MM.1S (cell line): ENCODE data around the gene CHST15.

Experiments
- DNase-seq: peaks from one replicate; pipeline ENCODE4 v3.0.0-alpha.2; 2015
- H2AFZ ChIP-seq: fragments of 300-600 bp; sonication (generic); 2 replicates; pipeline ENCODE4 v1.6.0; 2016; ENCODE audit warnings: antibody characterized with exemption, low read length
- H3F3A ChIP-seq: fragments of 300-600 bp; sonication (generic); 2 replicates; pipeline ENCODE4 v1.6.1; 2016; ENCODE audit warnings: mild to moderate bottlenecking, antibody characterized with exemption, low read length, moderate library complexity, mixed read lengths; ENCODE audit not compliant: insufficient read depth
- H3K27ac ChIP-seq: fragments of 300-600 bp; sonication (generic); 2 replicates; pipeline ENCODE4 v1.5.1; 2016; ENCODE audit warnings: mild to moderate bottlenecking, low read length
- H3K27me3 ChIP-seq: fragments of 300-600 bp; sonication (generic); replicated peaks from 2 replicates; pipeline ENCODE4 v1.6.0; 2016; ENCODE audit warnings: low read length; ENCODE audit not compliant: insufficient read depth
- H3K36me3 ChIP-seq: fragments of 300-600 bp; sonication (generic); replicated peaks from 2 replicates; pipeline ENCODE4 v1.6.1; 2016; ENCODE audit warnings: mild to moderate bottlenecking, low read length, mixed read lengths; ENCODE audit not compliant: insufficient read depth
- H3K4me1 ChIP-seq: fragments of 300-600 bp; sonication (generic); 2 replicates; pipeline ENCODE4 v1.6.1; 2016; ENCODE audit warnings: low read length, mixed read lengths
- H3K4me2 ChIP-seq: fragments of 300-600 bp; sonication (generic); 2 replicates; pipeline ENCODE4 v1.6.0; 2016; ENCODE audit warnings: low read depth, low read length
- H3K4me3 ChIP-seq: fragments of 300-600 bp; sonication (generic); 2 replicates; pipeline ENCODE4 v1.5.1; 2016; ENCODE audit warnings: low read length, mixed read lengths
- H3K79me2 ChIP-seq: fragments of 300-600 bp; sonication (generic); 2 replicates; pipeline ENCODE4 v1.6.1; 2016; ENCODE audit warnings: mixed run types, low read length, mixed read lengths
- H3K9ac ChIP-seq: fragments of 300-600 bp; sonication (generic); 2 replicates; pipeline ENCODE4 v1.6.1; 2016; ENCODE audit warnings: low read length, mixed read lengths
- H3K9me2 ChIP-seq: fragments of 300-600 bp; sonication (generic); replicated peaks from 2 replicates; pipeline ENCODE4 v1.6.1; 2016; ENCODE audit warnings: mild to moderate bottlenecking, low read length, mixed read lengths; ENCODE audit not compliant: insufficient read depth
- H3K9me3 ChIP-seq: fragments of 300-600 bp; sonication (generic); replicated peaks from 2 replicates; pipeline ENCODE4 v1.6.1; 2016; ENCODE audit warnings: mild to moderate bottlenecking, low read length, mixed read lengths; ENCODE audit not compliant: insufficient read depth
- H4K20me1 ChIP-seq: fragments of 300-600 bp; sonication (generic); 2 replicates; pipeline ENCODE4 v1.6.1; 2016; ENCODE audit warnings: mild to moderate bottlenecking, low read length, moderate library complexity, mixed read lengths; ENCODE audit not compliant: insufficient read depth
- CTCF ChIP-seq: fragments of 300-600 bp; sonication (generic); IDR thresholded peaks from 2 replicates; pipeline ENCODE4 v1.5.1; 2016; ENCODE audit warnings: antibody characterized with exemption, low read length, mixed read lengths
- EZH2 ChIP-seq: fragments of 300-600 bp; sonication (generic); optimal IDR thresholded peaks from 2 replicates; pipeline ENCODE3; 2017; ENCODE audit warnings: low read depth, mild to moderate bottlenecking, antibody characterized with exemption, low read length, mixed read lengths
- EZH2phosphoT487 ChIP-seq: fragments of 300-600 bp; sonication (generic); IDR thresholded peaks from 2 replicates; pipeline ENCODE4 v1.6.1; 2018; ENCODE audit warnings: antibody characterized with exemption, low read length

The CHST15 gene

GRCh38 chr10:123970207-123970926, 123.0 kb downstream of the CHST15 start:
- Histone ChIP-seq H3K9me2 (no peaks in the 10 kb centered on the region), H3K4me3 (no peak overlapping the region), H3K27ac (no peak overlapping the region), H3K9me3 (no peaks in the 10 kb centered on the region), H3K27me3 (peaks cover 25% of the 10 kb centered on the region; the same call in 1 of the 2 replicates), H3K4me2 (no peak overlapping the region), H3K9ac (no peak overlapping the region), H3K36me3 (no peaks in the 10 kb centered on the region), H3K79me2 (no peaks in the 10 kb centered on the region), H2AFZ (no peak overlapping the region), H3K4me1 (no peaks in the 10 kb centered on the region), H3F3A (no peaks in the 10 kb centered on the region), H4K20me1 (no peaks in the 10 kb centered on the region)
- TF ChIP-seq EZH2 = no peak
- no peak for TF ChIP-seq CTCF
- no peak for TF ChIP-seq EZH2phosphoT487
- DNase-seq = no peak

DNA sequence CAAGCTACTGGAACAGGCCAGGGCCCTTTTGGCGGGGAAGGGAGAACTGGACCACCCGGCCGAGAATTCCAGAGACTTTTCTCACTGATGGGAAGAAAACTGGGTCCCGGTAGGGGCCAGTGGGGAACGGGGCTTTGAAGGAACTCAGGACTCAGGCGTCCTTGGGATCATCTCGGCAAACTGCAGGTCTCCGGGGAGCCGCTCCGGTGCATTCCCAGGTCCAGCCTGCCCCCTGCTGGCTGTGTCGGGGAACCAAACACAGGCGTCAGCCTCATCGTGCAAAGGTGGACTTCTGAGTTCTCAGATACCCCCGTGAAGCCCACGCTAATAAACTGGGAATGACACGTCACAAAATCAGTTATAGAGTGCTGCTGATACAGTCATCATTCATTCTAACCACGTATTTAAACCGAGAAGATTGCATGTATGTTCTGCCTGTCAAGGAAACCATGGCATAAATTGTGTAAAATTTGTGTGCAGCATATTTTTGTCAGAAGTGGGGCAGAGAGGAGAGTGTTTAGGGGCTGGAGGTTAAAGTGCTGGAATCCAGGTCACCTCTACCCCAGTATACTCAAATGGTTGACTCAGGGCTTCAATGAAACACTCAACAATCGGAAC, 125.7 kb downstream of the CHST15 start:
- Histone ChIP-seq H3K27ac (no peak overlapping the region), H3K79me2 (no peaks in the 10 kb centered on the region), H3K4me3 (no peak overlapping the region), H3K9me2 (no peaks in the 10 kb centered on the region), H3K9ac (no peak overlapping the region), H3K9me3 (no peaks in the 10 kb centered on the region), H3K4me1 (no peaks in the 10 kb centered on the region), H4K20me1 (no peaks in the 10 kb centered on the region), H3K27me3 (peaks cover 25% of the 10 kb centered on the region; the same call in 1 of the 2 replicates), H3F3A (no peaks in the 10 kb centered on the region), H2AFZ (peak overlapping the region; percentile 23; the same call in 1 of the 2 replicates), H3K4me2 (0 out of 2 replicates have a peak overlapping the region, but pooled peaks have one; percentile 13), H3K36me3 (no peaks in the 10 kb centered on the region)
- TF ChIP-seq CTCF (peak; percentile 96), EZH2 (no peak)
- DNase-seq = peak; percentile 59

DNA sequence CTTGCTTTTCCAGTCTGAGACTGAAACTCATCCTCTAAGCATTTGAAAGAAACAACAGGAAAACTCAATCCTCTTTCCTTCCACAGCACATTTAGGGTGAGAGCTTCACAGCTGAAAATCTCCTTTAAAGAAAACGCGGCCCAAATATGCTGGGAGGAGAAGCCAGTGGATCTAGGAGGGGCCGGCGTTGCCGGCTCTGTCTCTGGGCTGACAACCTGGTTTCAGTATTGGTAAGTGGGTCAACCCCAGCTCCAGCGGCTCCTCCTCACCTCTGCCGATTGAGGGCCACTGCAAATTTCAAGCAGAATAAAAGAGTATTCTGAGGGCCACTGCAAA, 126.5 kb downstream of the CHST15 start:
- no peak overlapping the region for H3K9ac ChIP-seq
- H3K9me3 ChIP-seq = no peaks in the 10 kb centered on the region
- no peaks in the 10 kb centered on the region for H3K9me2 ChIP-seq
- no peak overlapping the region for H3K27ac ChIP-seq
- H3K4me2 ChIP-seq = no peak overlapping the region
- no peaks in the 10 kb centered on the region for H4K20me1 ChIP-seq
- H3F3A ChIP-seq = no peaks in the 10 kb centered on the region
- H3K36me3 ChIP-seq = no peaks in the 10 kb centered on the region
- no peak for DNase-seq
- no peak overlapping the region for H3K4me3 ChIP-seq
- TF ChIP-seq CTCF = no peak
- no peak for TF ChIP-seq EZH2
- TF ChIP-seq EZH2phosphoT487 = no peak
- peaks cover 25% of the 10 kb centered on the region; the same call in 1 of the 2 replicates for H3K27me3 ChIP-seq
- H2AFZ ChIP-seq = no peak overlapping the region
- H3K4me1 ChIP-seq = no peaks in the 10 kb centered on the region
- H3K79me2 ChIP-seq = no peaks in the 10 kb centered on the region
